Smooth muscle cell (in vitro differentiated cells): ENCODE measurements around the gene NXN. TPM values are rescaled to one million over a fixed set of nuclear protein-coding genes. Genes with fewer than 3 reads are reported as not detected.

ENCODE experiments used
- DNase-seq: peaks from one replicate; lab custom pipeline; 2025; ENCODE audit not compliant: unreplicated experiment; lab: John Stamatoyannopoulos, UW
- H2AFZ ChIP-seq: fragments of 200-600 bp; sonication (generic); 2 replicates; pipeline ENCODE4 v1.6.0; 2016; ENCODE audit warnings: antibody characterized with exemption, low read depth, mild to moderate bottlenecking
- H3F3A ChIP-seq: fragments of 200-600 bp; sonication (generic); 2 replicates; pipeline ENCODE4 v1.6.0; 2017; ENCODE audit warnings: antibody characterized with exemption, low read depth
- H3K27ac ChIP-seq: fragments of 200-600 bp; sonication (generic); 2 replicates; pipeline ENCODE4 v1.5.1; 2016; ENCODE audit warnings: low read depth, mild to moderate bottlenecking
- H3K27me3 ChIP-seq: fragments of 200-600 bp; sonication (generic); 2 replicates; pipeline ENCODE4 v1.6.1; 2016; ENCODE audit warnings: low read depth, mild to moderate bottlenecking
- H3K36me3 ChIP-seq: fragments of 200-600 bp; sonication (generic); 2 replicates; pipeline ENCODE4 v1.5.1; 2016; ENCODE audit warnings: low read depth
- H3K4me1 ChIP-seq: fragments of 200-600 bp; sonication (generic); 2 replicates; pipeline ENCODE4 v1.5.1; 2016; ENCODE audit warnings: low read depth
- H3K4me2 ChIP-seq: fragments of 200-600 bp; sonication (generic); 2 replicates; pipeline ENCODE4 v1.6.0; 2016; ENCODE audit warnings: mild to moderate bottlenecking
- H3K4me3 ChIP-seq: fragments of 200-600 bp; sonication (generic); 2 replicates; pipeline ENCODE4 v1.5.1; 2016; ENCODE audit warnings: mild to moderate bottlenecking
- H3K79me2 ChIP-seq: fragments of 200-600 bp; sonication (generic); 2 replicates; pipeline ENCODE4 v1.6.0; 2016; ENCODE audit warnings: low read depth, mild to moderate bottlenecking
- H3K9ac ChIP-seq: fragments of 200-600 bp; sonication (generic); 2 replicates; pipeline ENCODE4 v1.6.0; 2016; ENCODE audit warnings: low read depth
- H3K9me3 ChIP-seq: fragments of 200-600 bp; sonication (generic); replicated peaks from 2 replicates; pipeline ENCODE4 v1.5.1; 2016; ENCODE audit warnings: low read depth
- H4K20me1 ChIP-seq: fragments of 200-600 bp; sonication (generic); 2 replicates; pipeline ENCODE4 v1.6.0; 2016; ENCODE audit warnings: low read depth
- WGBS: methylation state at CpG from one replicate; pipeline ENCODE4 v1.1.7; 2016; ENCODE audit warnings: low lambda C conversion rate; 5-methylcytosine and 5-hydroxymethylcytosine counted together
- polyA plus RNA-seq: library from polyadenylated mRNA; unstranded; fragments of >200 nt; fragmentation: Nextera tagmentation; extraction: Ambion mirVana; gene quantifications from 2 replicates; pipeline ENCODE4 v1.2.1, GENCODE V29; 2016
- total RNA-seq: library from RNA; depleted of rRNA; stranded (reverse); fragments of >200 nt; gene quantifications from 2 replicates; pipeline ENCODE4 v1.2.3, GENCODE V29; 2014
- TF ChIP-seq, protein P1 (sequence below): fragments of 200-600 bp; sonication (generic); IDR thresholded peaks from 2 replicates; pipeline ENCODE4 v1.5.1; 2017; ENCODE audit warnings: borderline replicate concordance, mild to moderate bottlenecking, antibody characterized with exemption; ENCODE audit not compliant: insufficient read depth, poor library complexity, severe bottlenecking

NXN gene
- total and polyA plus RNA-seq, 2 experiments from 2014 or later, result 58.3 to 78.6 TPM

DNA sequence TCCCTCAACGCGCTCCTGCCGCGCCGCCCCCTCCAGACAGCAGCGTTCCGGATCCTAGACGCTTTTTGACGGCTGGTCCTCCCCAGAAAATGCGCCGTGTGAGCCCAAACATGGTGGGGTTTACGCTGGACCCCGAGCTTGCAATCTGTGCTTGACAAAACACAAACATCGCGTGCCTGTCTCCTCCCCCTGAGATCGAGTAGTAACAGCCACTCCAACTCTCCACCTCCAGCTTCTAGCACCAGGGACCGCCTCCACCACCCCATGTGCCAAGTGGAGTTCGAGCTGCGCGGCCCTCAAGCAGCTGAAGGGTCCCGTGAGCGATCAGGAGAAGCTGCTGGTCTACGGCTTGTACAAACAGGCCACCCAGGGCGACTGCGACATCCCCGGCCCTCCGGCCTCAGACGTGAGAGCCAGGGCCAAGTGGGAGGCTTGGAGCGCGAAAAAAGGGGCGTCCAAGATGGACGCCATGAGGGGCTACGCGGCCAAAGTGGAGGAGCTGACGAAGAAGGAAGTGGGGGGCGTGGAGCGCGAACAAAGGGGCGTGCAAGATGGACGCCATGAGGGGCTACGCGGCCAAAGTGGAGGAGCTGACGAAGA lies 226.9 kb downstream of the NXN start:
- Histone ChIP-seq H3K27me3 (no peaks in the 10 kb centered on the region), H3K79me2 (peaks cover 22% of the 10 kb centered on the region), H2AFZ (peak overlapping the region; percentile 20), H3K36me3 (no peaks in the 10 kb centered on the region), H3K27ac (no peak overlapping the region), H3K9ac (peak overlapping the region; percentile 81), H3F3A (peaks cover 8% of the 10 kb centered on the region), H3K4me3 (peak overlapping the region; percentile 82), H3K9me3 (no peaks in the 10 kb centered on the region), H3K4me2 (peak overlapping the region; percentile 90), H4K20me1 (no peaks in the 10 kb centered on the region), H3K4me1 (no peaks in the 10 kb centered on the region)
- WGBS, result 64% methylated on average over 40 of the region's 43 CpGs
- TF ChIP-seq, protein P1, sequence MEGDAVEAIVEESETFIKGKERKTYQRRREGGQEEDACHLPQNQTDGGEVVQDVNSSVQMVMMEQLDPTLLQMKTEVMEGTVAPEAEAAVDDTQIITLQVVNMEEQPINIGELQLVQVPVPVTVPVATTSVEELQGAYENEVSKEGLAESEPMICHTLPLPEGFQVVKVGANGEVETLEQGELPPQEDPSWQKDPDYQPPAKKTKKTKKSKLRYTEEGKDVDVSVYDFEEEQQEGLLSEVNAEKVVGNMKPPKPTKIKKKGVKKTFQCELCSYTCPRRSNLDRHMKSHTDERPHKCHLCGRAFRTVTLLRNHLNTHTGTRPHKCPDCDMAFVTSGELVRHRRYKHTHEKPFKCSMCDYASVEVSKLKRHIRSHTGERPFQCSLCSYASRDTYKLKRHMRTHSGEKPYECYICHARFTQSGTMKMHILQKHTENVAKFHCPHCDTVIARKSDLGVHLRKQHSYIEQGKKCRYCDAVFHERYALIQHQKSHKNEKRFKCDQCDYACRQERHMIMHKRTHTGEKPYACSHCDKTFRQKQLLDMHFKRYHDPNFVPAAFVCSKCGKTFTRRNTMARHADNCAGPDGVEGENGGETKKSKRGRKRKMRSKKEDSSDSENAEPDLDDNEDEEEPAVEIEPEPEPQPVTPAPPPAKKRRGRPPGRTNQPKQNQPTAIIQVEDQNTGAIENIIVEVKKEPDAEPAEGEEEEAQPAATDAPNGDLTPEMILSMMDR, result no peak
- DNase-seq, result no peak

DNA sequence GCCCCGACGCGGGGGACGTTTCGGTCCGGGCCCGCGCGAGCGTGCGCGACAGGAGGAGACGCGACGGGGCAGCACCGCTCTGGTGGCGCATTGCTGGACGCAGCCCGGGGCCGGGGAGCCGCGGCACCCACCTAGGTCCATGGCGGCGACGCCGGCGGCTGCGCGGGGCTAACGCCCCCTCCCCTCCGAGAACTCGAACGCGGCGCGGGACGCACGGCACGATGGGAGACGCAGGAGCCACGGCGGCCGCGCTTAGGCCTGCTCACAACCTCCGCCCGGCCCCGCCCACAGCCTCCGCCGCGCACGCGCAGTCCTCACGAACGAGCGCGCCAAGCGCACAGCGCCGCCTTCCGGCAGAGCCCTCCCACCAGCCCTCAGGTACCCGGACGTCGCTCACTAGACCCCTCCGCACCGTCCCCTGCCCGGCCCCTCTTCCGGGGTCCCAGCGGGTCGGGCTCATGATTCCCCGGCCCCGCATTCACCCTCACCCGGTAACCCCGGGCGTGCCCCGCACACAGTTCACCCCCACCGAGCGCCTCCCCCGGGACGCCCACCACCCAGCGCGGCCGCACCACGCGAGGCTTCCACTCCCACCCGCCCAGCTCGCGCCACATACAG lies 227.5 kb downstream of the NXN start, which contains the start of gene GEMIN4:
Gene GEMIN4, minus strand, starts transcription at position 263 of the 618 bp plus-strand sequence. Its CDS starts 122 bp downstream, at position 141.
- Histone ChIP-seq H3K27me3 (no peaks in the 10 kb centered on the region), H3K27ac (no peak within 1 kb of the TSS), H3K79me2 (peaks cover 22% of the 10 kb centered on the region), H3F3A (peaks cover 8% of the 10 kb centered on the region), H3K9ac (peak within 1 kb of the TSS; percentile 81), H4K20me1 (no peaks in the 10 kb centered on the region), H3K4me2 (peak within 1 kb of the TSS; percentile 90), H3K4me3 (peak within 1 kb of the TSS; percentile 82), H2AFZ (peak within 1 kb of the TSS; percentile 20), H3K4me1 (no peaks in the 10 kb centered on the region), H3K36me3 (no peaks in the 10 kb centered on the region), H3K9me3 (no peaks in the 10 kb centered on the region)
- peak; percentile 89 for DNase-seq
- TF ChIP-seq, protein P1, result peak; percentile 89
- under 1% methylated on average over 41 of the region's 87 CpGs for WGBS

DNA sequence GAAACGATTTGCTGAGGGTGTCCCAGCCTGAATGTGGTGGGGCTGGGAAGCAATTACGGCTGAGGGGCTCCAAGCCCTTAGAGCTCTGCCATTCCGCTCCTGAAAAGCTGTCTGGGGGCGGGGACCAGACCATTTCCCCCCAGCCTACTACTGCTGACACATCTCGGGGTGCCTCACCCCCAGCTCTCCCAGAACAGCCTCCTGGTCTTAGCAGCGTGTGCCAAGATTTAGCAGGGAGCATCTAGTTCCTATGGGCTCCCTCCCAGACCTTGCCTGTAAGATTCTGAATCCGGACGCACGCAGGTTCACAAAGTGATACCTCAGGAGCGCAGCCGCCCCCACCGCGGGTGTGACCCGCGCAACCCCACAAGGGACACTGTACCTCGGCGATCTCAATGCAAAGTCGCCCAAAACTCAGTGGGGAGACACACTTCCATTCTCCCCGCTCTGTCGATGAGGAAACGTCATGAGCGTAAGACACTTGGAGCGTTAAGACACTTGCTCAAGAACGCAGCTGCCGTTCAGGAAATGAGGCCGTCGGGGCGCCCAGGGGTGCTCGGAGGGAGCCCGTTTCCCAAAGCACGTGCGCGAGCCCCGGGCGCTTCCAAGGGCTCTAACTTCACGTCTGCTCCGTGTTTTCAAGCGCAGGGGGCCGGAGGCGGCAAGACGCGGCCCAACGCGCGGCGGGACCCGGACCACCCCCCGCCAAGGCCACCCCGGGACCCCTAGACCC lies 228.1 kb downstream of the NXN start:
- no peak for DNase-seq
- peak overlapping the region; percentile 90 for H3K4me2 ChIP-seq

More for the DNA sequence above, 228.1 kb downstream of the NXN start:
- H3F3A ChIP-seq, result peaks cover 8% of the 10 kb centered on the region
- no peaks in the 10 kb centered on the region for H4K20me1 ChIP-seq
- H3K27me3 ChIP-seq, result no peaks in the 10 kb centered on the region
- TF ChIP-seq, protein P1, result no peak
- no peak overlapping the region for H2AFZ ChIP-seq
- 2% methylated on average over 46 of the region's 49 CpGs for WGBS
- peaks cover 22% of the 10 kb centered on the region for H3K79me2 ChIP-seq
- H3K9ac ChIP-seq, result peak overlapping the region; percentile 81
- H3K4me1 ChIP-seq, result no peaks in the 10 kb centered on the region
- H3K9me3 ChIP-seq, result no peaks in the 10 kb centered on the region
- peak overlapping the region; percentile 82 for H3K4me3 ChIP-seq
- H3K36me3 ChIP-seq, result no peaks in the 10 kb centered on the region
- no peak overlapping the region for H3K27ac ChIP-seq
